Common myeloid progenitor, CD34-positive (primary cell): ENCODE results near the gene COL23A1.

Experiments used
- CTCF ChIA-PET: fragments of 350-600 bp; sonication (Branson Sonifier 250); formaldehyde crosslinking; loops from one replicate; lab custom pipeline; 2021; ENCODE audit warnings: antibody characterized with exemption; lab: Charles Lee
- POLR2A ChIA-PET: fragments of 350-600 bp; sonication (Branson Sonifier 250); formaldehyde crosslinking; loops from one replicate; lab custom pipeline; 2021; ENCODE audit warnings: antibody characterized with exemption; lab: Charles Lee
- DNase-seq, 3 donors: peaks; one replicate each; pipeline versions ENCODE4 v3.0.0 to v3.0.0-alpha.2; 2013
- H3K27ac ChIP-seq, 2 experiments: 1 replicate in 1 of 2; 2 replicates in 1 of 2; pipeline ENCODE4 v1.7.0; 2013; ENCODE audit warnings: inconsistent platforms in 2 of 2, low read length in 2 of 2, mild to moderate bottlenecking in 2 of 2, low read depth in 1 of 2, moderate library complexity in 1 of 2; ENCODE audit not compliant: severe bottlenecking in 2 of 2, insufficient read depth in 1 of 2, poor library complexity in 1 of 2
- H3K27me3 ChIP-seq, 5 experiments: replicated peaks in 2 of 5; 1 replicate in 3 of 5; 2 replicates in 2 of 5; pipeline versions ENCODE4 v1.6.1 to v1.7.0; 2013; ENCODE audit warnings: low read length in 4 of 5, mild to moderate bottlenecking in 2 of 5, moderate library complexity in 2 of 5, inconsistent platforms in 1 of 5; ENCODE audit not compliant: insufficient read depth in 5 of 5, control insufficient read depth in 4 of 5
- H3K36me3 ChIP-seq, 4 experiments: 1 replicate in 2 of 4; 2 replicates in 2 of 4; pipeline versions ENCODE4 v1.6.1 to v1.7.0; 2013; ENCODE audit warnings: low read length in 3 of 4, control low read depth in 1 of 4, mild to moderate bottlenecking in 1 of 4; ENCODE audit not compliant: control insufficient read depth in 4 of 4, insufficient read depth in 4 of 4
- H3K4me1 ChIP-seq, 4 experiments: 1 replicate in 3 of 4; 2 replicates in 1 of 4; pipeline versions ENCODE4 v1.6.1 to v1.7.1; 2013; ENCODE audit warnings: low read length in 3 of 4, mild to moderate bottlenecking in 3 of 4, control low read depth in 1 of 4, inconsistent platforms in 1 of 4, moderate library complexity in 1 of 4; ENCODE audit not compliant: control insufficient read depth in 4 of 4, insufficient read depth in 4 of 4; ENCODE audit errors: control extremely low read depth in 1 of 4
- H3K4me3 ChIP-seq, 7 experiments: 1 replicate in 4 of 7; 2 replicates in 3 of 7; pipeline versions ENCODE4 v1.5.1 to v1.7.0; 2013; ENCODE audit warnings: mild to moderate bottlenecking in 7 of 7, low read length in 6 of 7, moderate library complexity in 6 of 7, inconsistent platforms in 2 of 7, low read depth in 2 of 7, control low read depth in 1 of 7; ENCODE audit not compliant: insufficient read depth in 4 of 7, control insufficient read depth in 1 of 7; ENCODE audit errors: extremely low read depth in 1 of 7
- H3K9me3 ChIP-seq, 5 experiments: 1 replicate in 4 of 5; 2 replicates in 1 of 5; pipeline versions ENCODE4 v1.6.1 to v1.7.1; 2013; ENCODE audit warnings: low read length in 4 of 5, mild to moderate bottlenecking in 2 of 5, inconsistent platforms in 1 of 5, low read depth in 1 of 5, moderate library complexity in 1 of 5; ENCODE audit not compliant: control insufficient read depth in 4 of 5, insufficient read depth in 2 of 5; ENCODE audit errors: control extremely low read depth in 1 of 5
- WGBS: methylation state at CpG from one replicate; pipeline ENCODE4 v1.1.5; 2013; ENCODE audit not compliant: insufficient coverage; 5-methylcytosine and 5-hydroxymethylcytosine counted together

COL23A1 gene

GRCh38 chr5:178465228-178465860 is 124.8 kb downstream of the COL23A1 start:
- no peak for DNase-seq
- Histone ChIP-seq H3K9me3 (no peaks in the 10 kb centered on the region), H3K27ac (no peak overlapping the region), H3K4me1 (peaks cover 0 to 17% (median 10%) of the 10 kb centered on the region in 4 experiments), H3K27me3 (no peaks in the 10 kb centered on the region), H3K36me3 (no peaks in the 10 kb centered on the region), H3K4me3 (no peak overlapping the region)
- CTCF ChIA-PET = interaction anchor here (1.1 kb wide), 1 partner anchor 10 kb away, joined by 3 read pairs; no protein-coding TSS in a partner anchor
- over 99% methylated on average over 16 of the region's 19 CpGs for WGBS
- POLR2A ChIA-PET = no interaction called here

GRCh38 chr5:178464431-178465048 is 125.7 kb downstream of the COL23A1 start:
- ChIA-PET CTCF (interaction anchor here (0.9 to 1.2 kb wide), 3 partner anchors 7 to 17 kb away, joined by 3 to 4 read pairs (median 3); no protein-coding TSS in a partner anchor), POLR2A (no interaction called here)
- no peaks in the 10 kb centered on the region for H3K27me3 ChIP-seq
- WGBS = 85% methylated on average over 12 of the region's 14 CpGs
- no peaks in the 10 kb centered on the region for H3K9me3 ChIP-seq
- no peak overlapping the region for H3K27ac ChIP-seq
- peaks cover 0 to 17% (median 10%) of the 10 kb centered on the region in 4 experiments for H3K4me1 ChIP-seq
- no peak for DNase-seq
- H3K4me3 ChIP-seq = no peak overlapping the region
- no peaks in the 10 kb centered on the region for H3K36me3 ChIP-seq

GRCh38 chr5:178463321-178464155 is 126.7 kb downstream of the COL23A1 start:
- DNase-seq = no peak
- peaks cover 0 to 17% (median 10%) of the 10 kb centered on the region in 4 experiments for H3K4me1 ChIP-seq
- no peaks in the 10 kb centered on the region for H3K27me3 ChIP-seq
- CTCF ChIA-PET = interaction anchor here (0.9 to 4.5 kb wide), 3 partner anchors 8 to 88 kb away, joined by 3 to 23 read pairs (median 4); no protein-coding TSS in a partner anchor
- no peaks in the 10 kb centered on the region for H3K36me3 ChIP-seq
- H3K4me3 ChIP-seq = no peak overlapping the region
- H3K27ac ChIP-seq = no peak overlapping the region
- 96% methylated on average over 24 of the region's 30 CpGs for WGBS
- POLR2A ChIA-PET = no interaction called here
- no peaks in the 10 kb centered on the region for H3K9me3 ChIP-seq

DNA sequence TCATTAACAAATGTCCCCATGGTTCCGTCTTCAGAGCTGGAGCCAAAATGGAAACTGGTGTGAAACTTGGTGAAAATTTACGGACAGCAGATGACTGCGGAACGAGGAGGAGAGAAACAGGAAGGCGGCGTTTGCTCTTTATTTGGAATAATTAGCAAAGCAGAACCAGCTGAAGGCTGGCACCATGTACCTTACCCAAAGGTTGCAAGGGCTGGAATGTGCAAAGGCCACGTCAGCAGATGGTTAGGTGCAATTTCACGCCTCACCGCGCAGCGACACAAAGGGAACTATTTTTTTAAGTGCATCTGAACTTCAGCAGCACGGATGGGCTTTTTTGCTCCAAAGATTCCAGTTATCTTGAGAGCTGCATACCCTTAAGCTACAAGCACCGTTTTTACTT is 127.4 kb downstream of the COL23A1 start:
- 94% methylated on average over 11 of the region's 13 CpGs for WGBS
- H3K4me1 ChIP-seq = peaks cover 0 to 11% (median 6%) of the 10 kb centered on the region in 4 experiments

GRCh38 chr5:178462076-178462475 is 128.1 kb downstream of the COL23A1 start:
- H3K4me3 ChIP-seq = no peak overlapping the region
- no peaks in the 10 kb centered on the region for H3K27me3 ChIP-seq
- ChIA-PET POLR2A (no interaction called here), CTCF (interaction anchor here (0.6 to 4.5 kb wide), 8 partner anchors 9 to 345 kb away, joined by 3 to 23 read pairs (median 6); no protein-coding TSS in a partner anchor)
- H3K4me1 ChIP-seq = peaks cover 0 to 4% (median 2%) of the 10 kb centered on the region in 4 experiments
- DNase-seq = no peak
- no peaks in the 10 kb centered on the region for H3K9me3 ChIP-seq
- H3K36me3 ChIP-seq = no peaks in the 10 kb centered on the region
- no peak overlapping the region for H3K27ac ChIP-seq

More for the DNA sequence above, 127.4 kb downstream of the COL23A1 start:
- DNase-seq = no peak
- CTCF ChIA-PET = interaction anchor here (1.0 to 4.5 kb wide), 2 partner anchors 12 to 88 kb away, joined by 3 to 23 read pairs; no protein-coding TSS in a partner anchor
- H3K9me3 ChIP-seq = no peaks in the 10 kb centered on the region
- no peak overlapping the region for H3K4me3 ChIP-seq
- no peaks in the 10 kb centered on the region for H3K36me3 ChIP-seq
- no peak overlapping the region for H3K27ac ChIP-seq
- POLR2A ChIA-PET = no interaction called here
- no peaks in the 10 kb centered on the region for H3K27me3 ChIP-seq

DNA sequence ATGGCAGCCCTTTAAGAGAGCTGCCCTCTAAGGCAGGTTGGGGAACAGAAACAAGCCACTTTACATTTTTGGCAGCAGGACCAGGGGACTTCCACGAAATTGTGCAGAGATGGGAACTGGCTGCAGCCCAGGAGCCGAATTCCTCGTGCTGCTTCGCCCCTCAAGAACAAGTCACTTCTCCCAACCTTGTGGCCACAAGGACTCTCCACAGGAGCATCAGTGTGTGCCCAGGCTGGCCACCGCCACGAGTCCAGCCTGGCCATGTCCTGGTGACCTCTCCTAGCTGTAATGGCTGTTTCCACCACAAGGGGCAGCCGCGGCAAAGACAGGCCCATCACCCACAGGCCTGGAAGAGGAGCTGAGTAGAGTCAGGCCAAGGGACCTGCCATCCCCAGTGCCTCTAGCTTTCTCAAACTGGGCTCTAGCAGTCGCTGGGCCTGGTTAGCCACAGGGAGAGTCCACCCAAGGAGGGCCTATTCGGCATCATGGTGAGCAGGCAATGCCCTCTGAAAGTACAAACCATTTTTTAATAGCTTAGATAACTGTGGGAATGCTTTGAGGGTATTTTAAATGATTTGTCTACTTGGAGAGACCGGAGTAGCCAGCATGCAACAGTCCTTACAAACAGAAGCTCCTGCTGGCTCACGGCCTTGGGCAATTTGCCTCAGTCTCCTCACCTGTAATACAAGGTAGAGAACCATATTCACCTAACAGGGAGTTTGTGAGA is 129.0 kb downstream of the COL23A1 start:
- no peaks in the 10 kb centered on the region for H3K9me3 ChIP-seq
- no peak overlapping the region for H3K27ac ChIP-seq
- H3K36me3 ChIP-seq = no peaks in the 10 kb centered on the region
- DNase-seq = peak in 2 of 3 donors; percentile 33 to 41
- H3K4me3 ChIP-seq = no peak overlapping the region
- POLR2A ChIA-PET = no interaction called here
- no peaks in the 10 kb centered on the region for H3K27me3 ChIP-seq
- CTCF ChIA-PET = interaction anchor here (0.7 to 4.5 kb wide), 17 partner anchors 8 to 226 kb away, joined by 3 to 23 read pairs (median 4); no protein-coding TSS in a partner anchor
- 52% methylated on average over 10 of the region's 12 CpGs for WGBS
- peaks cover 0 to 2% (median 0%) of the 10 kb centered on the region in 4 experiments for H3K4me1 ChIP-seq
